Measurements from ENCODE around the gene PCSK6.

GRCh38 chr15:101307897-101308603, 181.5 kb downstream of the PCSK6 start:
- TF ChIP-seq CTCF (IDR thresholded peaks at IDR 0.05) (no peak), POLR2A (IDR thresholded peaks at IDR 0.05) (no peak)

All from Peyer's patch (tissue), 4 donors.